IMR-90 (cell line): Measurements from ENCODE around the gene CDH16. TPM values are rescaled to one million over a fixed set of nuclear protein-coding genes. Genes with fewer than 3 reads are reported as not detected.

ENCODE experiments used
- ATAC-seq: fragments of 200-7000 bp; cut with Tn5 transposase; 2 replicates; pipeline ENCODE4 v1.9.1; 2020; ENCODE audit warnings: low read depth, mild to moderate bottlenecking, moderate library complexity
- BruUV-seq: library from RNA; stranded (reverse); fragments of 400-500 nt; replicated peaks from 2 replicates; lab custom pipeline; 2021; lab: Mats Ljungman, UMichigan
- CTCF ChIA-PET: fragments of 300-600 bp; formaldehyde crosslinking; extraction: SDS; loops from one replicate; lab custom pipeline; 2021; ENCODE audit warnings: antibody characterized with exemption; lab: Yijun Ruan, JAX
- POLR2A ChIA-PET: fragments of 300-600 bp; sonication (Branson Sonifier 250); formaldehyde crosslinking; loops from one replicate; lab custom pipeline; 2022; ENCODE audit warnings: antibody characterized with exemption; ENCODE audit not compliant: unreplicated experiment; lab: Charles Lee
- DNase-seq: peaks from one replicate; pipeline ENCODE4 v3.0.0; 2013
- H2AFZ ChIP-seq: replicated peaks from 2 replicates; pipeline ENCODE3; 2013; ENCODE audit warnings: low read length, mild to moderate bottlenecking; ENCODE audit not compliant: poor library complexity
- H2AK5ac ChIP-seq: 2 replicates; pipeline ENCODE4 v1.6.1; 2013; ENCODE audit warnings: low read depth, low read length, inconsistent platforms
- H2AK9ac ChIP-seq: replicated peaks from 2 replicates; pipeline ENCODE3; 2013; ENCODE audit warnings: mild to moderate bottlenecking, low read depth, low read length, moderate library complexity; ENCODE audit not compliant: poor library complexity
- H2BK120ac ChIP-seq: 2 replicates; pipeline ENCODE4 v1.6.1; 2013; ENCODE audit warnings: low read depth, low read length, inconsistent platforms
- H2BK15ac ChIP-seq: 3 replicates; pipeline ENCODE4 v1.6.1; 2013; ENCODE audit warnings: low read depth, low read length, inconsistent platforms
- H2BK20ac ChIP-seq: 2 replicates; pipeline ENCODE4 v1.6.1; 2013; ENCODE audit warnings: low read depth, mild to moderate bottlenecking, inconsistent platforms, low read length, moderate library complexity
- H2BK5ac ChIP-seq: 2 replicates; pipeline ENCODE4 v1.6.1; 2013; ENCODE audit warnings: mild to moderate bottlenecking, low read depth, low read length, inconsistent platforms; ENCODE audit not compliant: poor library complexity, severe bottlenecking
- H3K14ac ChIP-seq: replicated peaks from 2 replicates; pipeline ENCODE4 v1.6.1; 2013; ENCODE audit warnings: low read depth, low read length, inconsistent platforms
- H3K18ac ChIP-seq: 2 replicates; pipeline ENCODE4 v1.6.1; 2013; ENCODE audit warnings: low read depth, low read length, control low read depth
- H3K23ac ChIP-seq: 2 replicates; pipeline ENCODE4 v1.6.1; 2013; ENCODE audit warnings: low read depth, low read length, inconsistent platforms
- H3K27ac ChIP-seq: 2 replicates; pipeline ENCODE4 v1.5.1; 2013; ENCODE audit warnings: mild to moderate bottlenecking, control low read depth, low read length; ENCODE audit not compliant: insufficient read depth
- H3K27me3 ChIP-seq: 2 replicates; pipeline ENCODE4 v1.6.1; 2013; ENCODE audit warnings: low read length; ENCODE audit not compliant: control insufficient read depth, insufficient read depth
- H3K36me3 ChIP-seq: 2 replicates; pipeline ENCODE4 v1.6.1; 2013; ENCODE audit warnings: low read length, mixed read lengths; ENCODE audit not compliant: control insufficient read depth, insufficient read depth
- H3K4ac ChIP-seq: 2 replicates; pipeline ENCODE4 v1.6.1; 2013; ENCODE audit warnings: low read depth, low read length, inconsistent platforms
- H3K4me1 ChIP-seq: 2 replicates; pipeline ENCODE4 v1.6.1; 2013; ENCODE audit warnings: low read length, mixed read lengths; ENCODE audit not compliant: control insufficient read depth, insufficient read depth
- H3K4me2 ChIP-seq: 2 replicates; pipeline ENCODE4 v1.6.1; 2013; ENCODE audit warnings: low read depth, mild to moderate bottlenecking, control low read depth, low read length, moderate library complexity
- H3K4me3 ChIP-seq: 2 replicates; pipeline ENCODE4 v1.5.1; 2013; ENCODE audit warnings: low read depth, mild to moderate bottlenecking, control low read depth, low read length, moderate library complexity; ENCODE audit not compliant: insufficient read depth
- H3K56ac ChIP-seq: 2 replicates; pipeline ENCODE4 v1.6.1; 2013; ENCODE audit warnings: low read length, inconsistent platforms; ENCODE audit not compliant: insufficient read depth; ENCODE audit errors: extremely low read depth
- H3K79me1 ChIP-seq, 2 experiments: 2 replicates each; pipeline ENCODE4 v1.6.1; 2013; ENCODE audit warnings: low read length in 2 of 2, inconsistent platforms in 1 of 2, low read depth in 1 of 2
- H3K9ac ChIP-seq: 2 replicates; pipeline ENCODE4 v1.6.1; 2013; ENCODE audit warnings: low read depth, low read length, control low read depth
- H3K9me1 ChIP-seq: 2 replicates; pipeline ENCODE4 v1.6.1; 2013; ENCODE audit warnings: low read length, inconsistent platforms; ENCODE audit not compliant: insufficient read depth
- H3K9me3 ChIP-seq: 2 replicates; pipeline ENCODE4 v1.6.1; 2013; ENCODE audit warnings: low read length; ENCODE audit not compliant: control insufficient read depth, insufficient read depth
- H4K20me1 ChIP-seq: 2 replicates; pipeline ENCODE4 v1.6.1; 2013; ENCODE audit warnings: low read length, inconsistent platforms; ENCODE audit not compliant: insufficient read depth
- H4K5ac ChIP-seq: 2 replicates; pipeline ENCODE4 v1.6.1; 2013; ENCODE audit warnings: mild to moderate bottlenecking, low read depth, low read length, control low read depth
- H4K8ac ChIP-seq, 2 experiments: 2 replicates each; pipeline ENCODE4 v1.6.1; 2013; ENCODE audit warnings: low read depth in 2 of 2, low read length in 2 of 2, control low read depth in 1 of 2, inconsistent platforms in 1 of 2
- H4K91ac ChIP-seq: 2 replicates; pipeline ENCODE4 v1.6.1; 2013; ENCODE audit warnings: low read depth, low read length, inconsistent platforms; ENCODE audit not compliant: insufficient read depth
- CEBPB ChIP-seq: IDR thresholded peaks from 2 replicates; pipeline ENCODE4 v1.6.1; 2012; ENCODE audit warnings: low read depth, low read length, improper control_type of control experiment
- ELK1 ChIP-seq: fragments of 150-350 bp; IDR thresholded peaks from 2 replicates; pipeline ENCODE4 v1.6.1; 2016; ENCODE audit warnings: low read depth, mild to moderate bottlenecking, low read length, moderate library complexity, borderline replicate concordance
- MAFK ChIP-seq: IDR thresholded peaks from 2 replicates; pipeline ENCODE4 v1.6.1; 2012; ENCODE audit warnings: low read depth, low read length, improper control_type of control experiment
- MXI1 ChIP-seq: IDR thresholded peaks from 2 replicates; pipeline ENCODE4 v1.6.1; 2012; ENCODE audit warnings: low read depth, mild to moderate bottlenecking, low read length, moderate library complexity, borderline replicate concordance
- NFE2L2 ChIP-seq: fragments of 150-350 bp; IDR thresholded peaks from 2 replicates; pipeline ENCODE4 v1.6.1; 2016; ENCODE audit warnings: low read depth, mild to moderate bottlenecking, low read length
- WGBS, 2 experiments: methylation state at CpG; one replicate each; pipeline versions ENCODE4 v1.1.5 to v1.1.7; 2013; ENCODE audit warnings: missing lambda C conversion rate in 2 of 2; ENCODE audit not compliant: insufficient read length in 1 of 2; ENCODE audit errors: extremely low coverage in 2 of 2; 5-methylcytosine and 5-hydroxymethylcytosine counted together
- dilution Hi-C: fragments of 300-500 bp; cut with HindIII; formaldehyde crosslinking; loops from one replicate; pipeline ENCODE4 v1.14.3; 2018; ENCODE audit warnings: low sequenced_read_pairs; ENCODE audit not compliant: unreplicated experiment
- in situ Hi-C: fragments of 300-500 bp; cut with MboI; formaldehyde crosslinking; loops from 3 replicates; pipeline ENCODE4 v1.14.3; 2019; ENCODE audit warnings: low sequenced_read_pairs, inconsistent platforms, mixed read lengths
- intact Hi-C: fragments of 100-400 bp; cut with micrococcal nuclease; formaldehyde crosslinking; loops from 2 replicates; pipeline ENCODE4 v1.10.0; 2022
- polyA plus RNA-seq, 3 experiments: library from polyadenylated mRNA; depleted of rRNA; stranded (reverse); fragments of >200 nt; gene quantifications; 2 replicates each; pipeline ENCODE4 v1.2.3, GENCODE V29; 2012; ENCODE audit warnings: low replicate concordance in 1 of 3
- total RNA-seq: library from RNA; depleted of rRNA; stranded (reverse); fragments of >200 nt; gene quantifications from 2 replicates; pipeline ENCODE4 v1.2.3, GENCODE V29; 2012

Gene CDH16
- total and polyA plus RNA-seq, 2 of the 4 experiments (the other 2 are of a cell fraction), result not detected

GRCh38 chr16:66960270-66960669 is 41.6 kb upstream of the CDH16 start (continued):
- TF ChIP-seq NFE2L2 (no peak), CEBPB (no peak), ELK1 (no peak)

- Histone ChIP-seq H3K27ac (no peak overlapping the region), H4K91ac (no peak overlapping the region), H3K23ac (no peak overlapping the region), H2BK5ac (no peak overlapping the region), H3K9ac (no peak overlapping the region), H3K4me2 (no peak overlapping the region), H3K27me3 (peaks cover 22% of the 10 kb centered on the region), H3K14ac (no peak overlapping the region), H2AK5ac (no peak overlapping the region), H3K36me3 (no peaks in the 10 kb centered on the region), H3K9me3 (no peaks in the 10 kb centered on the region), H3K18ac (no peak overlapping the region), H4K5ac (no peak overlapping the region), H2BK20ac (no peak overlapping the region), H3K4me3 (no peak overlapping the region), H3K79me1 (no peaks in the 10 kb centered on the region), H4K8ac (no peak overlapping the region), H3K4ac (no peak overlapping the region), H2BK15ac (no peak overlapping the region), H2AK9ac (no peak overlapping the region), H2AFZ (no peak overlapping the region), H2BK120ac (no peak overlapping the region), H3K56ac (no peak overlapping the region), H3K9me1 (peaks cover 3% of the 10 kb centered on the region; the same call in 1 of the 2 replicates), H4K20me1 (no peaks in the 10 kb centered on the region), H3K4me1 (no peaks in the 10 kb centered on the region)
- TF ChIP-seq MAFK (no peak), NFE2L2 (no peak), MXI1 (no peak)
- intact Hi-C loops, result no loop called here
- 20% methylated on average over 1 of the region's 5 CpGs; no CpG with 5 or more reads in 1 of the 2 experiments for WGBS, 2 experiments
- ATAC-seq (no peak), DNase-seq (no peak)
- ChIA-PET CTCF (interaction anchor here (1.2 to 1.5 kb wide), 2 partner anchors 11 to 65 kb away, joined by 4 read pairs; no protein-coding TSS in a partner anchor), POLR2A (interaction anchor here (0.6 kb wide), 1 partner anchor 75 kb away, joined by 3 read pairs; no protein-coding TSS in a partner anchor)
- dilution Hi-C loops, result no loop called here
- in situ Hi-C loops, result loop anchor here (5.0 to 10.0 kb wide), 2 partner anchors 198 to 495 kb away; partner anchors contain the start of genes FBXL8 and TRADD
- no TSS peak for BruUV-seq
These were observed 41.0 kb upstream of the CDH16 start for GRCh38 chr16:66959704-66960161.
